Measurements from ENCODE around the gene CRHBP.

DNA sequence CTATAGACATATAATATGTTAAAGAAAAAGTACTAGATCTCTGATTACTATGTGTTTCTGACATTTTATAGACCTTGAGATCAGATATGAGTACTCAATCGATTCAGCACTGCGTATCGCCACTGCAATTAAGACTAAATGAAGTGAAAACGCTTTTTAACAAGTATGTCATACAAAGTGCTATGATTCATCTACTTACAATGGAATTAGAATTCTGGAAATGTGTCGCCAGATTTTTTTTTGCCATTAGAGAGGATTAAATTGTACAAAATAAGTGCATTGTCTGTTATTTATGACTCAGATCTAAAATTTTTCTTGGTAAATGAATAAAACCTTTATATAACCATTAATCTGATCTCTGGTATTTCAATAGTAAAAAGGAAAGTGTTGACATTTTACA is 57.4 kb downstream of the CRHBP start:
- TF ChIP-seq, protein P1, sequence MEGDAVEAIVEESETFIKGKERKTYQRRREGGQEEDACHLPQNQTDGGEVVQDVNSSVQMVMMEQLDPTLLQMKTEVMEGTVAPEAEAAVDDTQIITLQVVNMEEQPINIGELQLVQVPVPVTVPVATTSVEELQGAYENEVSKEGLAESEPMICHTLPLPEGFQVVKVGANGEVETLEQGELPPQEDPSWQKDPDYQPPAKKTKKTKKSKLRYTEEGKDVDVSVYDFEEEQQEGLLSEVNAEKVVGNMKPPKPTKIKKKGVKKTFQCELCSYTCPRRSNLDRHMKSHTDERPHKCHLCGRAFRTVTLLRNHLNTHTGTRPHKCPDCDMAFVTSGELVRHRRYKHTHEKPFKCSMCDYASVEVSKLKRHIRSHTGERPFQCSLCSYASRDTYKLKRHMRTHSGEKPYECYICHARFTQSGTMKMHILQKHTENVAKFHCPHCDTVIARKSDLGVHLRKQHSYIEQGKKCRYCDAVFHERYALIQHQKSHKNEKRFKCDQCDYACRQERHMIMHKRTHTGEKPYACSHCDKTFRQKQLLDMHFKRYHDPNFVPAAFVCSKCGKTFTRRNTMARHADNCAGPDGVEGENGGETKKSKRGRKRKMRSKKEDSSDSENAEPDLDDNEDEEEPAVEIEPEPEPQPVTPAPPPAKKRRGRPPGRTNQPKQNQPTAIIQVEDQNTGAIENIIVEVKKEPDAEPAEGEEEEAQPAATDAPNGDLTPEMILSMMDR (IDR thresholded peaks at IDR 0.05; ENCODE audit: low read depth, low read length): no peak
- TF ChIP-seq POLR2A (IDR thresholded peaks at IDR 0.05; ENCODE audit: extremely low read depth, insufficient read length) (no peak), MYC (IDR thresholded peaks at IDR 0.05; ENCODE audit: low read depth, low read length) (no peak)
